Prostate gland (tissue), 2 donors: ENCODE results near the gene DMD.

ENCODE experiments used
- POLR2A ChIP-seq: fragments of 450-650 bp; IDR thresholded peaks from one replicate; pipeline ENCODE4 v1.6.1; 2016; ENCODE audit warnings: antibody characterized with exemption, mild to moderate bottlenecking
- POLR2AphosphoS5 ChIP-seq: sonication (generic); formaldehyde crosslinking; IDR thresholded peaks from one replicate; pipeline ENCODE4 v1.6.1; 2017; ENCODE audit warnings: antibody characterized with exemption
- TF ChIP-seq, protein P1 (sequence below), 4 experiments: fragments of 200-600 bp in 2 of 4; fragments of 450-650 bp in 2 of 4; sonication (generic) in 2 of 4; IDR thresholded peaks; 1 replicate in 3 of 4; 2 replicates in 1 of 4; pipeline ENCODE4 v1.5.1; 2016 to 2019; ENCODE audit warnings: antibody characterized with exemption in 4 of 4, mild to moderate bottlenecking in 2 of 4, moderate library complexity in 2 of 4

DNA sequence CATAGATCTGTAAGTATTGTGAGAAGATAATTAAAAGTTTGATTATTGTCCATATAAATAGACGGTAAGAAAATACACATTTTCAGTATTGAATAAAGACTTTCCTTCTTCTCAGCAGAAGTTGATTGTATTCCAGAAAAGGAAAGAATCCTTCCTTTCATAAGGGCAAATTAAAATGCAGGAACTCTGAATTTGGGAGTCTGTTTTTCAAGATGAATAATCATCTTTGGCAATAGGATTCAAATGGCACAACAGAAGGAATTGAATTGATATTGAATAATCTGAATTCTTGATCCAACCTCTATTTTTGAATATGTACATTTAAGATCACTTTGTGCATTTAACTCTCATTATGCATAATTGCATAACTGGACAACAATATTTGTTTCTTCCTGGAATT lies 149.3 kb downstream of the DMD start:
- TF ChIP-seq, protein P1, sequence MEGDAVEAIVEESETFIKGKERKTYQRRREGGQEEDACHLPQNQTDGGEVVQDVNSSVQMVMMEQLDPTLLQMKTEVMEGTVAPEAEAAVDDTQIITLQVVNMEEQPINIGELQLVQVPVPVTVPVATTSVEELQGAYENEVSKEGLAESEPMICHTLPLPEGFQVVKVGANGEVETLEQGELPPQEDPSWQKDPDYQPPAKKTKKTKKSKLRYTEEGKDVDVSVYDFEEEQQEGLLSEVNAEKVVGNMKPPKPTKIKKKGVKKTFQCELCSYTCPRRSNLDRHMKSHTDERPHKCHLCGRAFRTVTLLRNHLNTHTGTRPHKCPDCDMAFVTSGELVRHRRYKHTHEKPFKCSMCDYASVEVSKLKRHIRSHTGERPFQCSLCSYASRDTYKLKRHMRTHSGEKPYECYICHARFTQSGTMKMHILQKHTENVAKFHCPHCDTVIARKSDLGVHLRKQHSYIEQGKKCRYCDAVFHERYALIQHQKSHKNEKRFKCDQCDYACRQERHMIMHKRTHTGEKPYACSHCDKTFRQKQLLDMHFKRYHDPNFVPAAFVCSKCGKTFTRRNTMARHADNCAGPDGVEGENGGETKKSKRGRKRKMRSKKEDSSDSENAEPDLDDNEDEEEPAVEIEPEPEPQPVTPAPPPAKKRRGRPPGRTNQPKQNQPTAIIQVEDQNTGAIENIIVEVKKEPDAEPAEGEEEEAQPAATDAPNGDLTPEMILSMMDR (IDR thresholded peaks at IDR 0.05) = no peak
- TF ChIP-seq POLR2A (no peak), POLR2AphosphoS5 (no peak)
